Fibroblast of skin of scalp (primary cell): Measurements from ENCODE around the gene GDF11. TPM values are rescaled to one million over a fixed set of nuclear protein-coding genes. Genes with fewer than 3 reads are reported as not detected.

ENCODE experiments used
- DNase-seq: peaks from one replicate; pipeline ENCODE4 v3.0.0-alpha.2; 2013
- polyA plus RNA-seq, 2 experiments: library from polyadenylated mRNA; unstranded; fragments of 120-200 nt; gene quantifications; one replicate each; pipeline ENCODE4 v1.2.1, GENCODE V29; 2013; ENCODE audit not compliant: insufficient read length in 2 of 2

GDF11 gene
- 15.4 TPM for polyA plus RNA-seq (2013, experiment 1 of 2; ENCODE audit: insufficient read length)
- 14.3 TPM for polyA plus RNA-seq (2013, experiment 2 of 2; ENCODE audit: insufficient read length)

GRCh38 chr12:55742719-55743405 lies at the start of gene GDF11:
Gene GDF11, plus strand, starts transcription at chr12:55743122. Its CDS starts 195 bp downstream, at chr12:55743317.
- peak; percentile 86 for DNase-seq

GRCh38 chr12:55693323-55694187 lies 49.4 kb upstream of the GDF11 start:
- no peak for DNase-seq

GRCh38 chr12:55694188-55694515 lies 48.8 kb upstream of the GDF11 start:
- DNase-seq: no peak

- DNase-seq: no peak
These were observed 48.3 kb upstream of the GDF11 start for GRCh38 chr12:55694651-55695050.

- no peak for DNase-seq
These were observed 47.6 kb upstream of the GDF11 start for GRCh38 chr12:55695349-55695748.

GRCh38 chr12:55696141-55696540 lies 46.8 kb upstream of the GDF11 start:
- no peak for DNase-seq

GRCh38 chr12:55696796-55697462 lies 46.0 kb upstream of the GDF11 start:
- no peak for DNase-seq

GRCh38 chr12:55697686-55698085 lies 45.2 kb upstream of the GDF11 start:
- DNase-seq: no peak

GRCh38 chr12:55698241-55698955 lies 44.5 kb upstream of the GDF11 start:
- DNase-seq: no peak

GRCh38 chr12:55698965-55699364 lies 44.0 kb upstream of the GDF11 start:
- DNase-seq: no peak

- DNase-seq: no peak
These were observed 43.4 kb upstream of the GDF11 start for GRCh38 chr12:55699471-55700055.

GRCh38 chr12:55700255-55701018 lies 42.5 kb upstream of the GDF11 start:
- no peak for DNase-seq

- no peak for DNase-seq
These were observed 40.1 kb upstream of the GDF11 start for GRCh38 chr12:55702861-55703260.

GRCh38 chr12:55703288-55703687 lies 39.6 kb upstream of the GDF11 start:
- DNase-seq: no peak

- DNase-seq: peak; percentile 53
These were observed 38.8 kb upstream of the GDF11 start for GRCh38 chr12:55703901-55704761.

GRCh38 chr12:55704824-55705718 lies 37.9 kb upstream of the GDF11 start:
- no peak for DNase-seq

GRCh38 chr12:55705782-55706402 lies 37.0 kb upstream of the GDF11 start:
- DNase-seq: no peak

- no peak for DNase-seq
These were observed 36.2 kb upstream of the GDF11 start for GRCh38 chr12:55706568-55707218.
